ENCODE data around the gene RSRC1.
A peak's percentile ranks its signal among the peaks of the same experiment; 100 is the strongest.

GRCh38 chr3:158091531-158091930 is 18.4 kb upstream of the RSRC1 start:
- TF ChIP-seq CTCF (conservative IDR thresholded peaks at IDR 0.05 in 1 of 2, IDR thresholded peaks at IDR 0.05 in 1 of 2; ENCODE audit: low read depth in 1 of 2, low read length in 2 of 2) (peak; percentile 33 to 50), EZH2 (IDR thresholded peaks at IDR 0.05; ENCODE audit: low read length, missing control alignments) (no peak)
